GM23248 (cell line): ENCODE results near the gene PDE6H. TPM values are rescaled to one million over a fixed set of nuclear protein-coding genes. Genes with fewer than 3 reads are reported as not detected.
A peak's percentile ranks its signal among the peaks of the same experiment; 100 is the strongest.

Source experiments
- DNase-seq: peaks from one replicate; pipeline ENCODE4 v3.0.0-alpha.2; 2015
- H2AFZ ChIP-seq: fragments of 200-600 bp; sonication (generic); 2 replicates; pipeline ENCODE4 v1.6.1; 2016; ENCODE audit warnings: antibody characterized with exemption
- H3F3A ChIP-seq: fragments of 200-600 bp; sonication (generic); 2 replicates; pipeline ENCODE4 v1.6.1; 2016; ENCODE audit warnings: mild to moderate bottlenecking, antibody characterized with exemption, mixed run types; ENCODE audit not compliant: insufficient read depth
- H3K27ac ChIP-seq: fragments of 200-600 bp; sonication (generic); 2 replicates; pipeline ENCODE4 v1.5.1; 2016; ENCODE audit warnings: mild to moderate bottlenecking
- H3K27me3 ChIP-seq: fragments of 200-600 bp; sonication (generic); replicated peaks from 2 replicates; pipeline ENCODE4 v1.6.1; 2016; ENCODE audit warnings: mild to moderate bottlenecking; ENCODE audit not compliant: insufficient read depth
- H3K36me3 ChIP-seq: fragments of 200-600 bp; sonication (generic); 2 replicates; pipeline ENCODE4 v1.6.1; 2016; ENCODE audit warnings: low read depth, mild to moderate bottlenecking
- H3K4me1 ChIP-seq: fragments of 200-600 bp; sonication (generic); 2 replicates; pipeline ENCODE4 v1.6.1; 2016; ENCODE audit warnings: mild to moderate bottlenecking; ENCODE audit not compliant: insufficient read depth
- H3K4me2 ChIP-seq: fragments of 200-600 bp; sonication (generic); one replicate; pipeline ENCODE4 v1.6.1; 2016; ENCODE audit warnings: mild to moderate bottlenecking; ENCODE audit not compliant: unreplicated experiment
- H3K4me3 ChIP-seq: fragments of 200-600 bp; sonication (generic); 2 replicates; pipeline ENCODE4 v1.5.1; 2016; ENCODE audit warnings: mild to moderate bottlenecking
- H3K79me2 ChIP-seq: fragments of 200-600 bp; sonication (generic); 2 replicates; pipeline ENCODE4 v1.6.1; 2016; ENCODE audit warnings: mild to moderate bottlenecking; ENCODE audit not compliant: insufficient read depth
- H3K9ac ChIP-seq: fragments of 200-600 bp; sonication (generic); 2 replicates; pipeline ENCODE4 v1.6.1; 2016; ENCODE audit warnings: mild to moderate bottlenecking
- H3K9me2 ChIP-seq: fragments of 200-600 bp; sonication (generic); 2 replicates; pipeline ENCODE4 v1.6.1; 2016; ENCODE audit warnings: mixed run types, mild to moderate bottlenecking, moderate library complexity; ENCODE audit not compliant: insufficient read depth
- H3K9me3 ChIP-seq: fragments of 200-600 bp; sonication (generic); one replicate; pipeline ENCODE4 v1.6.1; 2017; ENCODE audit warnings: low read depth
- H4K20me1 ChIP-seq: fragments of 200-600 bp; sonication (generic); 2 replicates; pipeline ENCODE4 v1.6.0; 2016; ENCODE audit not compliant: insufficient read depth
- EZH2 ChIP-seq: fragments of 200-600 bp; sonication (generic); IDR thresholded peaks from 2 replicates; pipeline ENCODE4 v1.6.1; 2018; ENCODE audit warnings: antibody characterized with exemption, mild to moderate bottlenecking; ENCODE audit not compliant: insufficient read depth, poor library complexity, severe bottlenecking
- EZH2phosphoT487 ChIP-seq: fragments of 200-600 bp; sonication (generic); IDR thresholded peaks from 2 replicates; pipeline ENCODE4 v1.6.1; 2018; ENCODE audit warnings: antibody characterized with exemption, moderate library complexity, mild to moderate bottlenecking, low read depth; ENCODE audit not compliant: insufficient read depth
- WGBS, 2 experiments: methylation state at CpG; one replicate each; pipeline ENCODE4 v1.1.6; 2015 to 2017; ENCODE audit warnings: low lambda C conversion rate in 2 of 2, low coverage in 1 of 2; ENCODE audit errors: missing lambda C conversion rate in 2 of 2; 5-methylcytosine and 5-hydroxymethylcytosine counted together
- in situ Hi-C: fragments of 300-500 bp; cut with MboI; formaldehyde crosslinking; loops from 2 replicates; pipeline ENCODE4 v1.15.0; 2020
- polyA plus RNA-seq: library from polyadenylated mRNA; unstranded; fragments of >200 nt; fragmentation: Nextera tagmentation; extraction: Ambion mirVana; gene quantifications from 2 replicates; pipeline ENCODE4 v1.2.1, GENCODE V29; 2016
- total RNA-seq: library from RNA; depleted of rRNA; stranded (reverse); fragments of >200 nt; shearing (Covaris generic); gene quantifications from 2 replicates; pipeline ENCODE4 v1.2.3, GENCODE V29; 2014

PDE6H gene
- total and polyA plus RNA-seq, 2 experiments from 2014 or later = not detected

- Histone ChIP-seq H3K4me2 (no peak overlapping the region), H3F3A (peaks cover 30% of the 10 kb centered on the region), H3K36me3 (no peaks in the 10 kb centered on the region), H2AFZ (no peak overlapping the region), H3K9me2 (no peaks in the 10 kb centered on the region), H3K79me2 (no peaks in the 10 kb centered on the region), H3K9ac (no peak overlapping the region), H4K20me1 (no peaks in the 10 kb centered on the region), H3K27ac (no peak overlapping the region), H3K4me1 (peaks cover 29% of the 10 kb centered on the region), H3K27me3 (no peaks in the 10 kb centered on the region), H3K9me3 (no peaks in the 10 kb centered on the region), H3K4me3 (no peak overlapping the region)
- WGBS, 2 experiments = 66 to 77% methylated on average over 4 of the region's 4 CpGs
- TF ChIP-seq EZH2 (no peak), EZH2phosphoT487 (no peak)
- no peak for DNase-seq
- in situ Hi-C loops = no loop called here
These were observed 22.4 kb upstream of the PDE6H start for GRCh38 chr12:14950421-14950820.

GRCh38 chr12:14950982-14951746 is 21.7 kb upstream of the PDE6H start:
- H3K9me3 ChIP-seq = no peaks in the 10 kb centered on the region
- in situ Hi-C loops = no loop called here
- H3K4me2 ChIP-seq = no peak overlapping the region
- H3K79me2 ChIP-seq = no peaks in the 10 kb centered on the region
- H3K4me3 ChIP-seq = no peak overlapping the region
- no peaks in the 10 kb centered on the region for H4K20me1 ChIP-seq
- no peaks in the 10 kb centered on the region for H3K27me3 ChIP-seq
- no peaks in the 10 kb centered on the region for H3K36me3 ChIP-seq
- H2AFZ ChIP-seq = peak overlapping the region; percentile 69
- peak overlapping the region; percentile 78 for H3K27ac ChIP-seq
- H3K4me1 ChIP-seq = peaks cover 29% of the 10 kb centered on the region
- 90 to 93% methylated on average over 6 of the region's 6 CpGs for WGBS, 2 experiments
- DNase-seq = no peak
- peaks cover 30% of the 10 kb centered on the region for H3F3A ChIP-seq
- no peak for TF ChIP-seq EZH2phosphoT487
- no peak for TF ChIP-seq EZH2
- H3K9me2 ChIP-seq = no peaks in the 10 kb centered on the region
- H3K9ac ChIP-seq = peak overlapping the region; percentile 13; the same call in 1 of the 2 replicates

GRCh38 chr12:14951851-14952250 is 21.0 kb upstream of the PDE6H start:
- DNase-seq = peak; percentile 22
- Histone ChIP-seq H3K9me3 (no peaks in the 10 kb centered on the region), H3K79me2 (no peaks in the 10 kb centered on the region), H3K4me3 (no peak overlapping the region), H3K36me3 (no peaks in the 10 kb centered on the region), H4K20me1 (no peaks in the 10 kb centered on the region), H3K9me2 (no peaks in the 10 kb centered on the region), H3K4me2 (peak overlapping the region; percentile 45), H3K4me1 (peaks cover 29% of the 10 kb centered on the region), H3K9ac (peak overlapping the region; percentile 13), H3F3A (peaks cover 30% of the 10 kb centered on the region), H3K27me3 (no peaks in the 10 kb centered on the region), H3K27ac (peak overlapping the region; percentile 78), H2AFZ (peak overlapping the region; percentile 69)
- in situ Hi-C loops = no loop called here
- WGBS, 2 experiments = 0 to 6% methylated on average over 1 of the region's 1 CpG
- TF ChIP-seq EZH2 = no peak
- no peak for TF ChIP-seq EZH2phosphoT487

GRCh38 chr12:14952299-14952921 is 20.4 kb upstream of the PDE6H start:
- H3K4me1 ChIP-seq = peaks cover 29% of the 10 kb centered on the region
- no peak overlapping the region for H3K4me3 ChIP-seq
- no peaks in the 10 kb centered on the region for H3K9me2 ChIP-seq
- H2AFZ ChIP-seq = peak overlapping the region; percentile 40; the same call in 1 of the 2 replicates
- peak; percentile 98 for DNase-seq
- no peaks in the 10 kb centered on the region for H3K27me3 ChIP-seq
- H3K79me2 ChIP-seq = no peaks in the 10 kb centered on the region
- H3K9ac ChIP-seq = 0 out of 2 replicates have a peak overlapping the region, but pooled peaks have one; percentile 13
- WGBS, 2 experiments = 56 to 57% methylated on average over 7 of the region's 7 CpGs
- H3F3A ChIP-seq = peaks cover 30% of the 10 kb centered on the region
- H3K4me2 ChIP-seq = peak overlapping the region; percentile 45
- H3K9me3 ChIP-seq = no peaks in the 10 kb centered on the region
- no peaks in the 10 kb centered on the region for H3K36me3 ChIP-seq
- in situ Hi-C loops = no loop called here
- TF ChIP-seq EZH2phosphoT487 (no peak), EZH2 (no peak)
- H4K20me1 ChIP-seq = no peaks in the 10 kb centered on the region
- H3K27ac ChIP-seq = peak overlapping the region; percentile 78
